SK-N-DZ (cell line): ENCODE measurements around the gene HHIP.

ENCODE experiments used
- DNase-seq: peaks from one replicate; pipeline ENCODE4 v3.0.0-alpha.2; 2015; ENCODE audit warnings: low spot score

The HHIP gene

DNA sequence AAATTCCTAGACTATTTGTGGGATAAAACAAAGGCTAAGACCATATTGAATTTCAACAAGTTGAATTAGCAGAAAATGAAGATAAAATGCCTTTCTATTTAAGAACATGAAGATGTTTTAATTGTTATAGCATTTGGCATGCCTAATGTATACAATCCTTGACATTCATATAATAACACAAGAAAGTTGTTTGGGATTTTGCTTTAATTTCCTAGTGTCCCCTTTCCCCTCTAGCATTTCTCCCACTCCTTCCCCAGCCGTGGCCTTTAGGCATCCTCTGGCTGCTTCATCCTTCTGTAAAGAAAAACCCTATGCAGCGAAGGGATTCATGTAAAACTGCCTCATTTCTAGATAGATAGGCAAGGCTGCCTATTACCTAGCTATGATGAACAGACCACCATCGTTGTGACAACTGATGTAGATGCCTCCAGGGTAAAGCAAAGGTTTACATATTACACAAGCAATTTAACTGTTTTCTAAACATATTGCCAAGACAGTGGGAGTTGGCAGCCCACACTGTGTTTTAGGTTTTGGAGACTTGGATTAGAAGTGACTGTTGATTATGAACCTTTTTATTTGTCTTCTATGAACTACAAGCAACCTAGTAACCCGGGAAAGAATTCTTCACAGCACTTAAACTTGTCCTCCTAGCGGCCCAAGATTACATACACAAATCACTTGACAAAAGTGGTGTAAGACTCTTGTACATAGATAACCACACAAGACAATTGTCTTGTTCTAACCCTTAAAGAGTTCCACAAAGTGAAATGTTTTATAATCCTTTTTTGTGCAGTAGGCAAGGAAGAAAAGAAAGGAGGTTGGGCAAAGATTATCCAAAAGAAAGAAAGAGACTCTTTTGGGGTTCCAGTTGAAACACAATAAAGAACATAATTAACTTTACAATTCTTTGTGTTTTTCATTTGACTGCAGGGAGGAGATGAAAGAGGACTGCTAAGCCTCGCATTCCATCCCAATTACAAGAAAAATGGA lies 59.9 kb downstream of the HHIP start:
- DNase-seq = no peak

DNA sequence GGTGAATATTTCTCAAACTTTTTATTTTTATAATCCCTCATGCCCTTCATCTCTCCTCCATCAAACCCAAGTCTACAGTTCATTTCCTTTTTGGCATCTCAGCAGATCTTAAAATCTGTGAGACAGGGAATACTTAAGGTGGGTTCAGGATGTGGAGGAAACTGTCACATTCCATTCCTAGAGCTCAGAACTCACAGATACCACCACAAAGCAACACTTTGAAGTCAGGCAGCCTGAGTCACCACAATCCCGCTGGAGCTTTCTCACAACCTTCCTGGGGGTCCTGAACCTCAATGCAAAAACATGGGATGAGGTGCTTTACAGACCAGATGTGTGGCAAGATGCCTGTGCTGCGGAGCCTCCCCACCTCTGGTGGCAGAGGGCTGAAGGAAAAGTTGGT lies 63.2 kb downstream of the HHIP start:
- no peak for DNase-seq

DNA sequence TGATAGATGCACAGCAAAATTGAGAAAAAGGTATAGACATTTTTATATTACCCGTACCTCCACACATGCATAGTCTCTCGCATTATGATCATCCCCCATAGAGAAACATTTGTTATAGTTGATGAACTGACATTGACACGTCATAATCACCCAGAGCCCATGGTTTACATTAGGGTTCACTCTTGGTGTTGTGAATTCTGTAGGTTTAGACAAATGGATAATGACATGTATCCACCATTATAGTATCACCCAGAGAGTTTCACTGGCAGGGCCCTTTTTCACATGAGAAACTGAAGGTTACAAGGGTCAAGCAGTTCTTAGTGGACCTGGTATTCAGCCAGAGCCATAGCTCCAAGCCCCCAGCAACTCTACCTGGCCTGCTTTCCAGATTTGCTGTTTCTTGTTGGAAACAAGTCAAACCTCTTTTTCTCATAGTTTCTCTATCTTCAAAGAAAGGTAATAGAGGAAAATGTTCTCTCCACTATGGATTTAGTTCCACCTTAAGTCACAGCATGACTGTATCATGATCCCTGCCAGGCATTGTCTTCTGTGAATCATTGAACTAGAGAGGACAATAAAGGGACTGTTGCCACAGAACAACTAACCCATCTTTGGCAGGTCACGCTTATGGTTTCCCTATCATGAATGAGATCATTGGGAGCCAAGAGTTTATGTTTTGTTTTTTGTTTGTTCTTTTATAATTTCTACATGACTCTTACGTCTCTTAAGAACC lies 64.0 kb downstream of the HHIP start:
- no peak for DNase-seq

DNA sequence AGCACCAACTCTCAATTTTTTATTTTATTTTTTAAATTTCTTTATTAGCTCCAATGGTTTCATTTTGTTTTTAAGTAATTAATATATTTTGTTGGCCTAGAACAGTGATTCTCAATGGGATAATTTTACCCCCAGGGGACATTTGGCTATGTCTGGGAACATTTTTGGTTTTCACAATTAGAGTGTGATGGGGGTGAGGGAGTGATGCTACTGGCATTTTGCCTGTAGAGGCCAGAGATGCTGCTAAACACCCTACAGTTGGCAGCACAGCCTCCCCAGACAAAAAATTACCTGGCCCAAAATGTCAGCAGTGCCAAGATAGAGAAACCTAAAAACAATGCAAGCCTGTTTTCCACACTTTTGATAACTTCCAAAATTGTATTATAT lies 64.6 kb downstream of the HHIP start:
- no peak for DNase-seq

DNA sequence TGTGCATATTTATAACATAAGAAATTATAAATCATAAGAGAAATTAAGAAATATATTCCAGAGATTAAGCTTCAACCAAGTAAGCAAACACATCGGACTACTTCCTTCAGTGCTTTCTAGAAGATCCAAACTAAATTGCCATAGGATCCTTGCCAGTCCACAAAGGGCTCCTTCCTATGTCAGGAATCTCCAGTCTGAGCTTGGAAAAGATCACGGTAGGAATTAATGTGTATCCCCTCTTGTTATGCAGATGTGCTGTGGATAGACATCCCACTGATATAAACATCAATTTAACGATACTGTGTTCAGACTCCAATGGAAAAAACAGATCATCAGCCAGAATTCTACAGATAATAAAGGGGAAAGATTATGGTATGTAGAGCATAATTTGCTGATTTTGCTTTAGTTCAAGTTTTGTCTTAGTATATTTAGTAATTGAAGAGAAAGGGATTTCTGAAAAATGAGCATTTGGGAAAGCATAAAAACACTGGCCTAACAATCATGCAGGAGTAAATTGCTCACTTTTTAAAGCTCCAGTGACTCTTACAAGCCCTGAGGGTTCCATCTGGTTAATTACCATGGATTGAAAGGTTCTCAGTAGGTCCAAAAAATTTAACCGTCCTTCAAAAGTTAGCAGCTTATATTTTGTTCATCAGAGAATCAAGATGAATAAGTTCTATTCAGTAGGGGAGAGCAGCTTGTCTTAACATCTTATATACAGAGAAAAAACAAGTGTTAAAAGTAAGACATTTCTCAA lies 65.9 kb downstream of the HHIP start:
- no peak for DNase-seq

DNA sequence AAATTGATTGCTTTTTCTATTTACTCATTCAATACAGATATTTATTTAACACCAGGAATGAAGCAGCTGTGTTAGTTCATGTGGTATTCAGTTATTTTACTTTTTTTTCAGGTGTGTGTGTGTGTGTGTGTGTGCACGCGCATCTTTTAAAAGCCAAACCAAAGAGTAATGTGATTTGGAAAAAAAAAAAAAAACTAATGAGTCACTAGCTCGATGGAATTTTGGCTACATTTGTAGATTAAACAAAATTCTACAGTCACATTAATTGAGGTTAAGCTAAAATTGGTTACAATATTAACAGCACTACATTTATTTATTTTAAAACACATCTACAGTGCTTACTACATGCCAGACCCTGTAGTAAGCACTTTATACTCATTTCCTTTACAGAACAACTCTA lies 66.8 kb downstream of the HHIP start:
- DNase-seq = no peak

DNA sequence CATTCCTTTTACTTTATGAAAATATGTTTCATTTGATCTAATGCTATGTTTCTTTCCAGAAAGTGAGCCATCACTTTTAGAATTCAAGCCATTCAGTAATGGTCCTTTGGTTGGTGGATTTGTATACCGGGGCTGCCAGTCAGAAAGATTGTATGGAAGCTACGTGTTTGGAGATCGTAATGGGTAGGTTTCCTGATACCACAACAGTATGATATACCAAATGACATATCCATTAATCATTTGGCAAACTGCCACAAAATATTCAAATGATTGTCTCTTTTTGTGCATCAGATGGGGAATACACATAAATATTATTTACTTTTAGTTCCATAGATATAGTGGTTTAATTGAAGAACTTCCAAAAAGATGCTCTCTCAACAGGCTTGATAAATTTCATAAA lies 68.2 kb downstream of the HHIP start:
- DNase-seq = no peak

DNA sequence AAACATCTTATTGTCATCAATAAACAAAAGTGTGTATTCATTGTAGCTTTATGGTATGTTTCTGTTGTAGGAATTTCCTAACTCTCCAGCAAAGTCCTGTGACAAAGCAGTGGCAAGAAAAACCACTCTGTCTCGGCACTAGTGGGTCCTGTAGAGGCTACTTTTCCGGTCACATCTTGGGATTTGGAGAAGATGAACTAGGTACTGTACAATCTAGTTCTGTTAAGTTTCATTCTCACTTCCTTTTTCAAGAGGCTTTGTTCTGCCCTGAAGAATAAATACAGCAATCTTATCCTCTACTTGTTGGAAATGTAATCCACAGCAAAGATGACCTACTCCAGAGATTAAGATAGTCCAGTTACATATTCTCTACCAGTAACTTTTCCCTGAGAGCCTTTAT lies 69.3 kb downstream of the HHIP start:
- DNase-seq = no peak

DNA sequence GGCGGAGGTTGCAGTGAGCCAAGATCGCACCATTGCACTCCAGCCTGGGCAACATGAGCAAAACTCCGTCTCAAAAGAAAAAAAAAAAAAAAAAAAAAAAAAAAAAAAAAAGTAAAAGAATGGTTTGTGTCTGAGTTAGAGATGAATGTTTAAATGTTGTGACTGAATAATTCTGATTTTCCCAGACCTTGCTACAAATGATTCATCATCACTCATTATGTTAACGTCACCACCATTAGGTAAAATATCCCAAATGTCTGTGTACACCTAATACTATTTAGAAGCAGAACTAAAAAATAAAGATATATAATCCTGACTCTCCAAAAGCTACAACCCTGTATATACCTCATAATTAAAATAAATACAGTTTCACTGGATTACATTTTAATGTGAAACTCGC lies 70.8 kb downstream of the HHIP start:
- no peak for DNase-seq

DNA sequence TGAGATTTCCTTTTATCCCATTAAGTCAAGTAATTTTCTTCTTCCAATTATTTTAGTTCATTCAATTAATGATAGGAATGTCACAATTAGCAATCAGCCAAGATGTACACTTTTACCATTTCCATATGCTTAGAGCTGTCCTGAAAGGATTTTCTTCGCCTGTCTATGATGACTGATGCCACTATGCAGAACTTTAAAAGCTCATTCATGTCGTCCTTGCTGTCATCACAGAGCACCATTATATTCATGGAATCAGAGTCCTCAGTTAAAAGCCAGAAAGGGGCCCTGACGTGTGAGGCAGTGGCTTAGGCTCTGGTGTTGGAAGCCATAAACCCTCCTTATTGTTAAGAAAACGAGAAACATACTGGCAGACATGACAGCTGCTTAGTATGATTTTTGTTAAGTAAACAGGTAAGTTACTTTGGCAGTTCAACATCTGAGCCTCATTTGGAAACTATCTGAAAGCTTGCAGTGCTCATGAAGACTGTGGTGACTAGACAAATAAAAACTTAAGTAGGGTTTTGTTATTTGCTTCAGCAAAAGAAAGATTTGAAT lies 73.1 kb downstream of the HHIP start:
- DNase-seq = no peak

DNA sequence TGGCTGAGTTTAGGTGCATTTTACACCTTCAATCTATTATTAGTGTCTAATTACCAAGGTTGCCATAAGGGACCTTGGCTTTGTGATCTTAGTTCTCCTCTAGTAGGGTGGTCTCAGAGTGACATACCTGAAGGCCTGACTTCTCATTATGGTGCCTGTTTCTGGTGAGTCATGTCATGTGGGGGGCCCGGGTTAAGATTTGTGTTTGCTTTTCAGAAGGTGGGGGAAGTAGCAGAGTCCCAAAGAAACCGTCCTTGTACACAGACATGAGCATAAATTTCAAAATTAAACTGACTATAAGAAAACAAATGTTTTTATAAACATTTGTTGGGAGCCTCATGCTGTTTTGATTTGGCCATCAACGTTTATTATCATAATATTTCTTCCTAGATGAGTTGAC lies 74.5 kb downstream of the HHIP start:
- no peak for DNase-seq

DNA sequence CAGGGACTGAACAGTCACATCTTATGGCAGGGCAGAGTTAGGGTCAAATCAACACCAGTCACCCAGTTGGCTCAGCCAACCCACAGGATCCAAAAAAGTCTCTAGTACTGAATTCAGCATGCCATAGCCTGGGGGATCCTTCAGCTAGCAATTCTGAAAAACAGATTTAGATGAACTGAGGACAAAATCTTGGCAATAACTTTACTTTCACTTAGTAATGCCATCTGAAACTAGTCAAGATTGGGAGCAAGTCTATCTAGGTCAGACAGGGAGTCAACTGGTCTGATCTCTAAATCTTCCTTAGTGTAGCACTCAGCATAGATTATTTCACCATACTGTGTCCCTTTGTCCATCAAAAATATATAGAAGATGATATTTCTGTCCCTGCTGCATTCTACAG lies 76.0 kb downstream of the HHIP start:
- DNase-seq = no peak

DNA sequence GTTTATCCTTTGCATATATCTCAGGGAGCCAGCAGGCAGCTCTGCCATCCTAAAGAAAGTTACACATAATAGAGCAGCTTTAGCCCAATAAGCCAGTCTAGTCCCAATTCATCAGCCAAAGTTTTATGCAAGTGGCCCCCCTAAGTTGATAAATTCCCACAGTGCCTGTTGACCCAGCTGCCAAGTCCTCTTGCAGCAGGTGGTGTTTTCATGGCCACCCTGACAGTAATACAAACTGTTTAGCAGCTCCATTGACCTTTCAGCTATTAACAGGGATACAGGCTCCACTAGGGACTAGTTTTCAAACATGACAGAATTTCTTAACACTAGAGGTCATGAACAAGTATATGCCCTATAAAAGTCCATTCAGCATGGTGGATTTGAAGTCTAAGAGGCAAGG lies 77.5 kb downstream of the HHIP start:
- no peak for DNase-seq

DNA sequence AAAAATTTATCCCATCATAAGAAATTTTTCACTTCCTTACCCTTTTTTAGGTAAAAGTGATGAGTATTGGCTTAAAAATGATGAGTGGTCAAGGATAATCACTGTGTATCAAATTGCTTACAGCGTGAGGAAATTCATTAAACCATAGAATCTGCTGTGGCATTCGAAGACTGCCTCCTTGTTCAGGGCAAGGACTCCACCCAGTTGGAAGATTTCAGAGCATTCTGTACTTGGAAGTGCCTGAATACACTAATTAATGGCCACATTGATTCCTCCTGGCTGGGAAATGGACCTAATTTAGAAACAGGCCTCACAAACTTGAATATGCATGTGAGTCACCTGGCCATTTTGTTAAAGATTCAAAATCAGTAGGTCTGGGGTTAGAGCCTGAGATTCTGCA lies 83.2 kb downstream of the HHIP start:
- DNase-seq = no peak

DNA sequence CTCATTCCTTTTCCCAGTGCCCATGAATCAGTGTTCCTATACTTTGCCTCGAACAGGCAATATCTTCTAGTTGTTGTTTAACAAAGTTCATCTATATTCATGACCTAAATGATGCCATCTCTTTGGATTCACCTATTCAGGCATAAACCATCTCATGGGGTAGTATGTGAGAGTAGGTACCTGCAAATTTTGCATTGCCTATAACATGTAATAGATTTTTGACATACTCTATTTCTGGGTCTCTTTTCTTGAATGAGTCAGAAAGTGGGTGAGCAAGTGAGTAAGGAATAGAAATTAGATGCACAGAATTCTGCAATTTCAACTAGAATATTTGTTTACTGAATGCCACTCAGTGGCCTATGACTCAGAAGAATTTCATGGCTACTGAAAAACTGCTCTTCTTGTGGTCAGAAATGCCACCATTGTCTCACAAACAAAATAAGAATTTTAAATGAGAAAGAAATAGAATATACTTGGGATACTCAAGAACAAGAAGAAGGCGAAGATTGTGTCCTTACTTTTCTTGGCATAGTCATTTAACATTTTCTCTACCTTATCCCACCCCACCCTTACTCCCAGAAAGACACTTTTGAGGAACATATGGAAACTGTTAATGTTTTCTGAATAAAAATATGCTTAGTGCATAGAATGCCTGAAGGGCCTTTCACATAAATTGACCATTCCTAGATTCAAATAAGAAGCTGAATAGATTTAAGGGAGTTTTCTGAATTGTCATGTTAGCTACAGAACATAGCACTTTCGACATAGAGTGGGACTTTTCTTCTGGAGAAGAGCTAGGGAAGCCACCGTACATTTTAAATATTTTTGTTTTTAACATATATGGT lies 86.8 kb downstream of the HHIP start:
- DNase-seq = no peak

DNA sequence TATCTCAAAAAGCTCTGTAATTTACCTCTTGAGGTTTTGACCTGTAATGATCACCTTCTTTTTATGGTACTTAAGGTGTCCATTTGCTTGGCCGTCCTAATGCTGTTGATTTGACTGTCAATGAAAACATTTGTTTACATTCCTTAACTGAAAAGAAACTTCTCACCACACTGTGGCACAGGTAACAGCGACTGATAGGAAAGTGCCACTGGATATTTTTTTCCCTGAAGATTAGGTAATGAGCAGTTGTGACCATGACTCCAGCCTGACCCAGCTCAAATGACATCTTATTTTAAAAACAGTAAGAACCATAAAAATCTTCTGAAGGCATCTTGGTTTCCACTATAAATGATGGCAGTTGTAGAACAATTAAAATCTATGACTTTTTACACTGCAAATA lies 87.6 kb downstream of the HHIP start:
- no peak for DNase-seq

DNA sequence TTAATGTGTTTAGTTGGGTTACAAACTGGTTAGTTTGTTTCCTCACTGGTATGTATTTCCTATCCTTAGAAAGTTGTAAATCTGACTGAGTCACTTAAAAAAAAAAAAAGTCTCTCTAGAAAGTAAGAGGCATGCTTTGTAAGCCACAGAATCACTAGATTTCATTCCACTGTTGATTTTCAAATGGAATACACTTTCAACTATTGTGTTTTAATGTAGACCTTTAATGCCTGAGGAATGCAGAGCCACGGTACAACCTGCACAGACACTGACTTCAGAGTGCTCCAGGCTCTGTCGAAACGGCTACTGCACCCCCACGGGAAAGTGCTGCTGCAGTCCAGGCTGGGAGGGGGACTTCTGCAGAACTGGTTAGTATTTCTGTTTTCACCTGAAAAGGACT lies 88.6 kb downstream of the HHIP start:
- peak; percentile 8 for DNase-seq

DNA sequence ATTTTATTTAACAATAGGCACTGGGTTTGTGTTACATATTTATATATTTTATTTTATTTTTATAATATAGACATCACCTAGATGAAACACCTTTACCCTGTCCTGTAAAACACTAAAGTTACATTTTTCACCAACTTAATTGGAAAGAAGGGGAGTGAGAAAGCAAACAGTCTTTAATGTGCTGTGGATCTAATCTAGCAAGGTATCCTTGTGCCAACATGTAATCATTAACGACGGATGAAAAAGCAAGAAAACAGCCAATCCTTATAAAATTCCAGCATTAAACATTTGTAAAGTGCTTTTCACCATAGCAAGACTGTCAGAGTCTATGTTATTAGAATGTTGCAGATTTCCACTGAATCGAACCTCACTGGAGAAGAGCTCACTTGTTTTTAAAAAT lies 92.7 kb downstream of the HHIP start:
- DNase-seq = no peak

DNA sequence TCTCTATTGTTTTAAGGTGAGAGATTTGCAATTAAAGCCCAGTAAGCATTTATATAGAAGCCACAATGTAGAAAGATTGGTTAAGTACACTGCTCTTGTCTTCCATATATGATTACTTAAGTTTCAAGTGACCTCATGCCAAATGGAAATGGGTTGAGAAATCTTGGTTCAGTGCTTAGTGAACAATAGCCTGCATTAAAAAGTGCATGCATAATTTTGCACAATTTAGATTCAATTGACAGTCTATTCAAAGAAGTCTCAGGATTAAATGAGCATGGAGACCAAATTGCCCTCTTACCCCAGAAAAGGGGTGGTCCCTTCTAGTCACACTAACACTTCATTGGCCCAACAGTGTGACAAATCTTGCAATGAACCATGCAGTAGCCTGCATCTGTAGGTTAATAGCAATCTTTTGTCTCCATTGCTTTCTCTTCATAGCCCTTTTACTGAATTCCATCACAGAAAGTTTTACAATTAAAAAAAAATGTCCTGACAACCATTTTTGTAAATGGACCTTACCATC lies 93.6 kb downstream of the HHIP start:
- DNase-seq = no peak

DNA sequence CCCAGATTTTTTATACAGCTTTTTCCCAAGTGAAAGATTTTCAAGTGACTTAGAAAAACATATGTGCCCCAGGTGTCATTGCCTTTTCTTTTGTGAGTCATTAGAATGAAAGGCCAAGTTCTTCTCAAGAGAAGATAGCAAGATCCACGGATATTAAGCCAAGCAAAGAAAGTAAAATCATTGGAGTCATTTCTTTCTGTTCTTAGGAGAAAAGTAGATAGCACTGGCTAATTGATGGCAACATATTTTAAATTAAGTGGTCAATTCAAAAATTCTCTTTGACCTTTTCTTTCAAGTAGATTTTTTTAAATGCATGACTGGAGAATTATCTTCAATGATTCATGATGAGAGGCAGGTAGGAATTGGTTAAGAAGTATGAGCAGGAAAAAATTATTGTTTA lies 94.4 kb downstream of the HHIP start:
- DNase-seq = no peak
